Hindlimb muscle (tissue), 1 donor: ENCODE data around the gene ITPR2. TPM values are rescaled to one million over a fixed set of nuclear protein-coding genes. Genes with fewer than 3 reads are reported as not detected.
A peak's percentile ranks its signal among the peaks of the same experiment; 100 is the strongest.
"Not testable (repeated sequence)": the region's sequence is repeated elsewhere in the genome, so short reads cannot be mapped to it uniquely, and the experiment has no call there.

Experiments used
- DNase-seq: peaks from one replicate; pipeline ENCODE4 v3.0.0-alpha.2; 2013
- polyA plus RNA-seq: library from polyadenylated mRNA; unstranded; fragments of 120-200 nt; gene quantifications from one replicate; pipeline ENCODE4 v1.2.1, GENCODE V29; 2013; ENCODE audit not compliant: insufficient read length

ITPR2 gene
- polyA plus RNA-seq, 1 donor = 3.8 TPM

DNA sequence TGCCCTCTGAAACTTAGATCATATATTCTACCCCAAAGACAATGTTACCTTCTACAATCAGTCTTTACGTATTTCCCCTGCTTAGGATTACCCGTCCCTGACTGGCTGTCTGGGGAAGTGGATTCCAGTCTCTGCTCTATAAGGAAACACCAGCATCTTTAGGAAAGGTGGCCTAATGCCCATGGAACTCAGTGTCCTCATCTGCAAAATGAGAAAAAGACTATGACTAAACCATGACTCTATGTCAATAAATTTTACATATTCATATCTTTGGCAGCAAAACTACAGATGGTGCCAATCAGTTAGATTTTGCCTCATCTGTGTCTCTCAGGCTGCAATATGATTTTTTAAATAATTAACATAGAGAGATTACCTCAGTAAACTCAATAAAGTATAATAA, 133.8 kb downstream of the ITPR2 start:
- no peak for DNase-seq

GRCh38 chr12:26698186-26698585, 134.8 kb downstream of the ITPR2 start:
- DNase-seq = no peak

DNA sequence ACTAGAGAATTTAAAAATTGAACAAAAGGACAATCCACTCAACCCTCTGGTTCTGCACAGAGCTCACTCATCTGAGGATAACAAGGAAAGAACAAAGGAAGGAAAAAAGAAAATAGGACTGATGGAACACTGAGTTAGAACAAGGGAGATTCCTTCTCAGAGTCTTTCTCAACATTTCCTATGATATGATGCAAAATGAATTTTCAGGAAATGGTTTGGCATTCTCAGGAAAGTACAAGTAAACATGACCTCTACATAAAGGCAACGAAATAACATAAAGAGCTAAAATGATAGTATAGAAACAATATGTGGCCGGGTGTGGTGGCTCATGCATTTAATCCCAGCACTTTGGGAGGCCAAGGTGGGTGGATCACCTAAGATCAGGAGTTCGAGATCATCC, 135.8 kb downstream of the ITPR2 start:
- no peak for DNase-seq

GRCh38 chr12:26696613-26697092, 136.3 kb downstream of the ITPR2 start:
- DNase-seq = no peak

GRCh38 chr12:26696048-26696612, 136.9 kb downstream of the ITPR2 start:
- DNase-seq = no peak

DNA sequence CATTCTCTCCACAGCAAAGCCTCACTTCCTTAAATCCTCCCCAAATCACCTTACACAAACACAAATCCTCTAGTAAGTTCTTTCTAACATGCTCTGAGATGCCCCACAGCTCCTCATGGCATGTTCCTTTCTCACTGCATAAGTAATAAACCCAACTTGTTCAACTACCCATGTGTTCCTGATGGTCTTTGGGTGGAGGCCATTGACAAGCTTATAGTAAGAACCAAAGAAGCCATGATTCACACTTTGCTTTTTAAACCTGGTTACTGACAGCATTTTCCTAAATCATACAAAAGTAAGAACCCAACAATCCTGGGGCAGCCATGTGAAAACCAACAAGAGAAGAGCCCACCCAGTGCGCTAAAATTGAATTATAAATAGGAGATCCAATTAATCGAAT, 138.6 kb downstream of the ITPR2 start:
- no peak for DNase-seq

GRCh38 chr12:26692407-26692806, 140.6 kb downstream of the ITPR2 start:
- no peak for DNase-seq

GRCh38 chr12:26691234-26691970, 141.6 kb downstream of the ITPR2 start:
- no peak for DNase-seq

DNA sequence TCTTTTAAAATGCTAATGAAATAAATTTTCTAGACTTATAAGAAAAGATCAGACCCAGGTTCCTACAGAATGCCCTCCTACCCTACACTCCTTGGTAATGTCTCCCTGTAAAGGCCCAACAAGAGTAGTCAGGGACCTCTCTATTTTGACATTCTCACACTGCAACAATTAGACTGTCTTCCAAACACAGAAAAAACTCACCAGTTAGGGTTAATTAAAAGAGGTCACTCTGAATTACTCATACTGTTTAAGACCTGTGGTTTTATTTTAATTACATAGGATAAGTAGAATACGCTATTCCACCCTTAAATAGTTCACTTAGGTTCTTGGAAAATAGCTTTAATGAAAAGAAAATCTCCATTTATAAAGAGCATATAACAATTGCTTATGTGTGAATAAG, 142.4 kb downstream of the ITPR2 start:
- DNase-seq = no peak

DNA sequence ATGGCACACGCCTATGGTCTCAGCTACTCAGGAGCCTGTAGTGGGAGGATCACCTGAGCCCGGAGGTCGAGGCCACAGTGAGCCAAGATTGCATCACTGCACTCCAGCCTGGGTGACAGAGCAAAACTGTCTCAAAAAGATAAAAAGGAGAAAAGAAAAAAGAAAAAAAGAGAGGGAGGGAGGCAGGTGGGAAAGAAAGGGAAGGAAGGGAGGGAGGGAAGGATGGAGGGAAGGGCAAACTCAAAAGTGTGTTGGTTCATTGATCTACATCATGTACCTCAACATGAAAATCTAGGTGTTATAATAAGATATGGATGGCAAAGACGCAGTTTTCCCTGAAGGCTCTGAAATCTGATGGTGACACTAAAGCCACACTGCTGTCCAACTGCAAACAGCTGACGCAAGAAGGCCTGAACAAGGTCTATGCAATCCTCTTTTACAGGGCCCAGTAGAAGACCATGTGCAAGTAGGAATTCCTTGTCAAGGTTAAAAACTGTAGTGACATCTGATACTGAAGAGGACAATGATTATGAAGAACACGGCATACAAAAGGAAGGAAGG, 143.6 kb downstream of the ITPR2 start:
- DNase-seq = no peak

DNA sequence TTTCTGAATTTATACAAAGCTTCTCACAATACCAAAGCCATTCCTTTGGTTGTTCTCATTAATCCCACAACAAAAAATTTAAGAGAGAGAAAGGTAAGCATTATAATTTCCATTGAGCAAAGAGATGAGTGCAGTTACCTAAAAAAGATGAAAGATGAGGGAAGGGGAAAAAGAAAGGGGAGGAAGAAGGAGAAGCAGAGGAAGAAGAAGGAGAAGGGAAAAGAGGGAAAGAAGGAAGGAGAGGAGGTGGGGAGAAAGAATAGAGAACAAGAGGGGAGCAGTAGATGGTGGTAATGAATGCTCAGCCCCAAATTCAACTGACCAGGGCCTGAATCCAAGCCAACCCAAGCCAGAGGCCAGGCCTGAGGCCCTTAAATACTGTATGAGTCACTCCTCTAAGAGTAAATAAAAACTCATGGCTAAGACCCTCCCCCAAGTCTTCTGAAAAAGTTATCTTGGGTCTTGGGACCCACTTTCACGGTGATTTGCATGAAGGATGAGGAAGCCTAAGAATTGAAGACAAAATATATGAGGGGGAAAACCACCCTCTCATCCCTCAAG, 144.6 kb downstream of the ITPR2 start:
- DNase-seq = no peak

DNA sequence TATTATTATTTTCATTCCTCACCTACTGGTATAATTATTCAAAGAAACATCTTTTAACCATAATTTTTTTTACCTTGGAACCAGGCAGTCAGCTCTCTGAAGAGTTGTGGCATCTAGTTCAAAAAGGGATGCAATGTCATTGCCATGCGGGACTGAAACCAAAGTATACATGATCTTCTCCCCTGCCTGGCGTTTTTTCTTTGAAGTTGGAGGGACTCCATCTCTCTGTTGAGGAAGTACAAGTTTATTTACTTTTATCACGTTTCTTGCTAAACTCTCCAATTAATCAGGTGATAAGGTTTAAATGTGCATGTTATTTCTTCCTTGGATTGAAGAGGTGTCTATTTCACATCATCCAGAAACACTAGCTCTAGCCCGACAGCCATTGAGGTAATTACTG, 146.6 kb downstream of the ITPR2 start:
- no peak for DNase-seq

DNA sequence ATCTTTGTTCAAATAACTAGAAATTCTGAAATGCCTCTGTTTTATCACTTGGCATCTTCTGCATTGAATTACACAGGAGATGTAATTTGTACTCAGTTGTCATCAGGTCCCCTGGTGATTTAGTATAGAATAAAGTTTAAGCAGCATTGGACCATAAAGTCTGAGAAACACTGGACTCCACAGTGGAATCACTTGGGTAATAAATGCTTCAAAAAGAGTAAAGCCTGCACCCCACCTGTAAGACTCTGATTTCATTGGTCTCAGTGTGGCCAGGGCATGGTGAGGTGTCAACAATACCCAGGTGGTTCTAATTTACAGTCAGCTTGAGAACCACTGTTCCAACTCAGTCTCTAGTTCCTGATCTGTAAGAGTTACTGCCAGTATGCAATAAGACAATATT, 148.9 kb downstream of the ITPR2 start:
- no peak for DNase-seq

DNA sequence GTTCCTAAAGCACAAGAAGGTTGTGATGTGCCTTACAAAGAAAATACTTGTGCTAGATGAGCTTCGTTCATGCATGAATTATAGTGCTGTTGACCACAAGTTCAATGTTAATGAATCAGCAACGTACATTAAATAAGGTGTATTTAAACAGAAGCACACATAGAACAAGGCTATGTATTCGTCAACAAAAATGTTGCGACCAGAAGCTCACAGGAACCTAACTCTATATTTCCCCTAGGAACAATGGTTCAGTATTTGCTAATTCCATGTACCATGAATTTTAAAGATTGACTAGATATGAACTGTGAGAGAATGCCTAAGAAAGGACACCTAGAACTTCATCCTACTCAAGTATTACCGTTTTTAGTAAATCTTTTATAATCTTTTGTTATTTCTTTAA, 149.6 kb downstream of the ITPR2 start:
- DNase-seq = no peak

- DNase-seq = peak; percentile 3
Measured at GRCh38 chr12:26680727-26681455, 152.1 kb downstream of the ITPR2 start.

GRCh38 chr12:26678697-26679660, 154.0 kb downstream of the ITPR2 start:
- DNase-seq = no peak

GRCh38 chr12:26671487-26671886, 161.5 kb downstream of the ITPR2 start:
- not testable (repeated sequence) for DNase-seq

DNA sequence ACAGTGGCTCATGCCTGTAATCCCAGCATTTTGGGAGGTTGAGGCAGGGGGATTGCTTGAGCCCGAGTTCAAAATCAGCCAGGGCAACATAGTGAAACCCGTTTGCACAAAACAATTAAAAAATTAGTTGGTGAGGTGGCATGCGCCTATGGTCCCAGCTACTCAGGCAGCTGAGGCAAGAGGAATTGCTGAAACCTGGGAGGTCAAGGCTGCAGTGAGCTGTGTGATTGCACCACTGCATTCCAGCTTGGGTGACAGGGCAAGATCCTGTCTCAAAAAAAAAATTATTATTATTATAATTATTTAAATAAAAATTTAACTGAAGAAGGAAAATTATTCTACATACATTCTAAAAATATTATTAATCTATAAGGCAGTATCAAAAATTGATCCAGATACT, 164.1 kb downstream of the ITPR2 start:
- no peak for DNase-seq

DNA sequence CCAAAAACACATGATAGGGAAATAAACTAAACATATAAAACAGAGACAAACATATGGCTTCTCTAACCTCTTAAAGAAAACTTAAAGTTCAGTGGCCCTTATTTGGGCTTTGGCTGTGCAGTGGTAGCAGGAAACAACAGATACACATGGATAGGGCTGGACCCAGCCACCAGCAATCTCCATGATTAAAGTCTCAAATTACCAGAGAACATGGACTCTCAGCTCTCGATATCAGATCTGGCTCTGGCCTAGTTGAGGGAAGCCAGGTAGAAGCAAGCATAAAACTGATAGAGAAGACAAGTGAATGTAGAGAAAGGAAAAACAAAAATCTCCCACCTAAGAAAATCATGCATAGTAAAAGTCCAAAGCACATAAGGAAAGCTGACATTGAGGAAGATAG, 164.8 kb downstream of the ITPR2 start:
- DNase-seq = no peak

DNA sequence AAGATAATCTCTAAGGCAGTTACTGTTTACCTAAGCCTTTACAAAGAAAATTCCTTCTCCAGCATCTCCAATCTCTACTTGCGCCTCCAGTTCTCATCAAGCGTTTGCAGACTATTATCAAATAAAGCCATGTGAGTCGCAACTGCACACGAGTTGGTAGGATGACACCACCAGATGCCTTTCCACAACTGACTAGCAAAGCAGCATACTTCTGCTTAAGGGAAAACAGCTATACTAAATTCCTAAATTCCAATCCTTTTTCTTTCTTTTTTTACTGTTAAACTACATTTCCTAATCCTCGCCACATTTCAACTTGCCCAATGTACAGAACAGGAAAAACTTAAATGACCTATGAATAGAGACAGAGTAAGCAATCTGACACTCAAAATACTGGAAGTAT, 166.7 kb downstream of the ITPR2 start:
- no peak for DNase-seq

DNA sequence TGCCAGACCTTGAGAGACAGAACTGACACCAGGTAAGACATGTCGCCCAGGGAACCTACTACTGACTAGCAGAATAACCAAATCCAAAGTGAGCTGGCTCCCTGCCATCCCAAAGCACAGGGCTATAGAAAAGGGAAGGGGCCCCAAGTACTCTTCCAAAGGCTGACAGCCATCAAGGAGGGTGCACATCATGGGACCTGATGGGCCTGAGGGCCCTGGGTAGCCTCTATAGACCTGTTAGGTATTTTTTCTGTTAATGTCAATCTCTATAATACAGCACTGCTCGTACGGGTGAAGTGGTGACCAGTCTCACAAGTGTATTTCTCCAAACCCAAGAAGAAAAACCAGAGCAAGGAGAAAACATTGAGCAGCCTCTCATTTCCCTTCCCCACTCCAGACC, 171.6 kb downstream of the ITPR2 start:
- DNase-seq = no peak

DNA sequence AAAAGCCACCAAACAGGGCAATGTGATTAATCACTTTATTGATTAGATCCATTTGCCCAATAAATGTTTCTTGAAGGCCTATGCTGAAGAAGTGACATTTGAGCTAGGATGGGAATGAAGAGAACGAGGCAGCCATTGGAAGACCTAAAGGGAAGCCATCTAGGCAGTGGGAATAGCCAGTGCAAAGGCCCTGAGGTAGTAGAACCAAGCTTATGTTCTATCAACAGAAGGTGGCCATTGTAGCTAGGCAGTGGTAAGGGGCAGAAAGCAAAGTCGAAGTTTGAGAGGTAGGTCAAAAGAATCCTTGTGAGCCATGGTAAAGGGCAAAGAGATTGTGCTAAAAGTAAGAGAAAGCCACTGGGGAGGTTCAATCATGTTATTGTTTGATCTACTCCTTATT, 173.1 kb downstream of the ITPR2 start:
- no peak for DNase-seq
